HCT116 (cell line): ENCODE results near the gene OPN4. TPM values are rescaled to one million over a fixed set of nuclear protein-coding genes. Genes with fewer than 3 reads are reported as not detected.

Experiments used
- ATAC-seq: fragments of 200-7000 bp; cut with Tn5 transposase; 2 replicates; pipeline ENCODE4 v1.9.1; 2020; ENCODE audit warnings: mild to moderate bottlenecking, moderate library complexity
- BruUV-seq: library from RNA; stranded (reverse); fragments of 400-500 nt; replicated peaks from 2 replicates; lab custom pipeline; 2021; lab: Mats Ljungman, UMichigan
- CTCF ChIA-PET: fragments of 300-600 bp; sonication (Branson Sonifier 250); formaldehyde crosslinking; loops from one replicate; lab custom pipeline; 2021; ENCODE audit warnings: antibody characterized with exemption; lab: Charles Lee
- POLR2A ChIA-PET: fragments of 300-600, 350-600 bp; sonication (Branson Sonifier 250); formaldehyde crosslinking; loops from one replicate; lab custom pipeline; 2021; ENCODE audit warnings: antibody characterized with exemption; lab: Charles Lee
- RAD21 ChIA-PET, 2 experiments: fragments of 300-600 bp; sonication (Branson Sonifier 250); formaldehyde crosslinking; loops; one replicate each; lab custom pipeline; 2023; ENCODE audit warnings: low total read pairs in 2 of 2; ENCODE audit not compliant: uncharacterized antibody in 2 of 2, unreplicated experiment in 2 of 2, low non-redundant PET in 1 of 2; lab: Charles Lee
- DNase-seq: peaks from one replicate; pipeline ENCODE4 v3.0.0-alpha.2; 2010; ENCODE audit warnings: low read depth, low spot score
- H2AFZ ChIP-seq: fragments of 200-600 bp; shearing (Covaris generic), sonication (generic); 2 replicates; pipeline ENCODE4 v1.6.1; 2017; ENCODE audit warnings: low read depth, mixed run types, mixed read lengths, antibody characterized with exemption, low read length; ENCODE audit not compliant: poor library complexity, severe bottlenecking
- H3K27ac ChIP-seq: 2 replicates; pipeline ENCODE4 v1.5.1; 2012; ENCODE audit warnings: low read depth, low read length
- H3K27me3 ChIP-seq: fragments of 200-600 bp; sonication (generic); 2 replicates; pipeline ENCODE4 v1.6.1; 2016; ENCODE audit warnings: mixed run types, low read length, mixed read lengths; ENCODE audit not compliant: insufficient read depth
- H3K36me3 ChIP-seq, 2 experiments: fragments of 200-500 bp in 1 of 2; fragments of 200-600 bp in 1 of 2; sonication (Bioruptor generic) in 1 of 2; sonication (generic) in 1 of 2; 2 replicates each; pipeline versions ENCODE4 v1.5.1 to v1.6.1; 2014 to 2016; ENCODE audit warnings: low read length in 2 of 2, inconsistent platforms in 1 of 2, mixed read lengths in 1 of 2, mixed run types in 1 of 2; ENCODE audit not compliant: insufficient read depth in 2 of 2, control insufficient read depth in 1 of 2
- H3K4me1 ChIP-seq, 2 experiments: fragments of 200-600 bp in 1 of 2; sonication (generic) in 1 of 2; 2 replicates each; pipeline versions ENCODE4 v1.5.1 to v1.6.1; 2012 to 2017; ENCODE audit warnings: low read length in 2 of 2, inconsistent platforms in 1 of 2, mild to moderate bottlenecking in 1 of 2, mixed read lengths in 1 of 2, mixed run types in 1 of 2, moderate library complexity in 1 of 2; ENCODE audit not compliant: insufficient read depth in 2 of 2, control insufficient read depth in 1 of 2
- H3K4me2 ChIP-seq: fragments of 200-600 bp; sonication (generic); 2 replicates; pipeline ENCODE4 v1.6.1; 2017; ENCODE audit warnings: mixed run types, low read length, mixed read lengths
- H3K4me3 ChIP-seq, 2 experiments: fragments of 200-600 bp in 1 of 2; sonication (generic) in 1 of 2; replicated peaks in 1 of 2; 2 replicates each; pipeline ENCODE4 v1.5.1; 2011 to 2016; ENCODE audit warnings: low read length in 2 of 2, control low read depth in 1 of 2, low read depth in 1 of 2, mild to moderate bottlenecking in 1 of 2, mixed read lengths in 1 of 2, mixed run types in 1 of 2
- H3K79me2 ChIP-seq: fragments of 200-600 bp; sonication (generic); 2 replicates; pipeline ENCODE4 v1.6.1; 2017; ENCODE audit warnings: mild to moderate bottlenecking, mixed run types, low read length, moderate library complexity, mixed read lengths; ENCODE audit not compliant: insufficient read depth
- H3K9ac ChIP-seq: fragments of 200-600 bp; sonication (generic); 2 replicates; pipeline ENCODE4 v1.6.1; 2016; ENCODE audit warnings: low read length, mixed read lengths
- H3K9me2 ChIP-seq: fragments of 200-600 bp; sonication (generic), shearing (Covaris generic); 2 replicates; pipeline ENCODE4 v1.6.1; 2017; ENCODE audit warnings: mixed run types, mild to moderate bottlenecking, moderate library complexity; ENCODE audit not compliant: insufficient read depth
- H3K9me3 ChIP-seq, 2 experiments: fragments of 200-500 bp in 1 of 2; fragments of 200-600 bp in 1 of 2; sonication (Bioruptor generic) in 1 of 2; sonication (generic) in 1 of 2; 2 replicates each; pipeline ENCODE4 v1.6.1; 2014 to 2017; ENCODE audit warnings: low read length in 2 of 2, mixed read lengths in 2 of 2, inconsistent platforms in 1 of 2, low read depth in 1 of 2, mild to moderate bottlenecking in 1 of 2, mixed run types in 1 of 2, moderate library complexity in 1 of 2; ENCODE audit not compliant: control insufficient read depth in 1 of 2, insufficient read depth in 1 of 2
- H4K20me1 ChIP-seq: fragments of 200-600 bp; sonication (generic), shearing (Covaris generic); 2 replicates; pipeline ENCODE4 v1.6.1; 2017; ENCODE audit warnings: mixed run types, mild to moderate bottlenecking, moderate library complexity; ENCODE audit not compliant: insufficient read depth
- CEBPB ChIP-seq: IDR thresholded peaks from 2 replicates; pipeline ENCODE4 v1.6.1; 2012; ENCODE audit warnings: low read depth
- EGR1 ChIP-seq: IDR thresholded peaks from 2 replicates; pipeline ENCODE4 v1.6.1; 2012; ENCODE audit warnings: low read depth
- ELF1 ChIP-seq: IDR thresholded peaks from 2 replicates; pipeline ENCODE4 v1.6.1; 2012; ENCODE audit warnings: low read depth, borderline replicate concordance
- EZH2 ChIP-seq: fragments of 200-600 bp; sonication (generic); IDR thresholded peaks from 2 replicates; pipeline ENCODE4 v1.6.1; 2017; ENCODE audit warnings: antibody characterized with exemption, mixed run types
- EZH2phosphoT487 ChIP-seq: fragments of 200-600 bp; IDR thresholded peaks from 2 replicates; pipeline ENCODE4 v1.6.1; 2018; ENCODE audit warnings: antibody characterized with exemption, borderline replicate concordance
- JUND ChIP-seq: IDR thresholded peaks from 2 replicates; pipeline ENCODE4 v1.6.1; 2012
- POLR2A ChIP-seq: IDR thresholded peaks from 2 replicates; pipeline ENCODE4 v1.7.0; 2011; ENCODE audit warnings: borderline replicate concordance; ENCODE audit not compliant: insufficient read depth, insufficient read length; ENCODE audit errors: extremely low read depth
- POLR2AphosphoS5 ChIP-seq: IDR thresholded peaks from 2 replicates; pipeline ENCODE4 v1.6.1; 2011; ENCODE audit warnings: mild to moderate bottlenecking, low read depth, low read length, moderate library complexity
- RAD21 ChIP-seq: IDR thresholded peaks from 2 replicates; pipeline ENCODE4 v1.6.1; 2012; ENCODE audit warnings: low read depth, mild to moderate bottlenecking
- SIN3A ChIP-seq: IDR thresholded peaks from 2 replicates; pipeline ENCODE4 v1.6.1; 2012; ENCODE audit warnings: low read depth
- SP1 ChIP-seq: IDR thresholded peaks from 2 replicates; pipeline ENCODE4 v1.6.1; 2012; ENCODE audit warnings: low read depth
- SRF ChIP-seq: IDR thresholded peaks from 2 replicates; pipeline ENCODE4 v1.6.1; 2012; ENCODE audit warnings: low read depth
- YY1 ChIP-seq: IDR thresholded peaks from 2 replicates; pipeline ENCODE4 v1.6.1; 2011; ENCODE audit warnings: low read length, low read depth, moderate library complexity, mild to moderate bottlenecking; ENCODE audit not compliant: insufficient replicate concordance; ENCODE audit errors: extremely low read depth
- ZFX ChIP-seq: fragments of 450-650 bp; IDR thresholded peaks from 2 replicates; pipeline ENCODE4 v1.6.1; 2017
- ZNF274 ChIP-seq: fragments of 200-500 bp; sonication (Bioruptor generic); IDR thresholded peaks from 2 replicates; pipeline ENCODE4 v1.6.1; 2014; ENCODE audit warnings: mild to moderate bottlenecking, low read depth, low read length, inconsistent platforms
- intact Hi-C: fragments of 100-400 bp; cut with micrococcal nuclease; formaldehyde crosslinking; loops from 2 replicates; pipeline ENCODE4 v1.10.0; 2022
- total RNA-seq: library from RNA; stranded (reverse); gene quantifications from one replicate; pipeline ENCODE4 v1.2.1, GENCODE V29; 2021; ENCODE audit not compliant: unreplicated experiment
- TF ChIP-seq, protein P1 (sequence below): IDR thresholded peaks from 2 replicates; pipeline ENCODE4 v1.6.1; 2012; ENCODE audit warnings: low read depth
- TF ChIP-seq, protein P2 (sequence below), 3 experiments: fragments of 200-600 bp in 1 of 3; sonication (generic) in 1 of 3; IDR thresholded peaks in 2 of 3; conservative IDR thresholded peaks in 1 of 3; 2 replicates each; pipeline ENCODE4 v1.5.1; 2012 to 2017; ENCODE audit warnings: low read depth in 2 of 3, low read length in 2 of 3, antibody characterized with exemption in 1 of 3, borderline replicate concordance in 1 of 3, control low read depth in 1 of 3, mild to moderate bottlenecking in 1 of 3, mixed read lengths in 1 of 3, mixed run types in 1 of 3, moderate library complexity in 1 of 3; ENCODE audit not compliant: insufficient read depth in 1 of 3
- TF ChIP-seq, protein P3 (sequence below): IDR thresholded peaks from 2 replicates; pipeline ENCODE4 v1.6.1; 2011; ENCODE audit warnings: mild to moderate bottlenecking, low read length, moderate library complexity; ENCODE audit not compliant: insufficient replicate concordance; ENCODE audit errors: extremely low read depth
- TF ChIP-seq, protein P4 (sequence below): IDR thresholded peaks from 2 replicates; pipeline ENCODE4 v1.6.1; 2012
- TF ChIP-seq, protein P5 (sequence below): IDR thresholded peaks from 2 replicates; pipeline ENCODE4 v1.6.1; 2012

The OPN4 gene
- total RNA-seq, 1 experiment from 2014 or later, result not detected

DNA sequence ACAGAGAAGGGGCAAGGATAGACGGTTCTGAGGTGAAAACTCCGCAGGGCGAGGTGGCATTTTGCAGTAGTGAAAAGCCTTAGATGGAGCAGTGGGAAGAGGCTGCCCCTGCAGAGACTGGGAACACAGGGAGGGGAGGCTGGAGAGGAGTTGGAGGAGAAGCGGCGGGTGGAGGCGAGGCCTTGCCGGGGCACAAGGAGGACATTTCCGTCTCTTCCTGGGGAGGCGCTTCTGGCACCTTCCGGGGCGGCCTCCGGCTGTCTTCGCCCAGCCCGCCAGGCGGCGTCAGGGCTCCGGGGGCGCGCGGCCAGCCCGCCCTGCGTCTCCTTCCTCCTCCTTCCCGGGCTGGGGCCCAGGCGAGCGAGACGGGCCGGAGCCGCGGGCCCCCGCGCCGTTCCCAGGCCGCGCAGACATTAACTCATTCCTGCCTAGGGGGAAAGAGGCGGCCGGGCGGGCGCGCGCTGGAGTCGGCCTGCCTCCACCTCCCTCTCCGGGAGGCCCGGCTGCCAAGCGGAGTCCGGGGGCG lies 56.7 kb downstream of the OPN4 start:
- Histone ChIP-seq H3K27ac (peak overlapping the region; percentile 98), H3K9ac (peak overlapping the region; percentile 84), H3K9me2 (no peaks in the 10 kb centered on the region), H3K9me3 (no peaks in the 10 kb centered on the region), H3K4me3 (peak overlapping the region; percentile 63 to 87), H3K27me3 (no peaks in the 10 kb centered on the region), H3K4me2 (peak overlapping the region; percentile 99), H3K79me2 (no peaks in the 10 kb centered on the region), H3K36me3 (no peaks in the 10 kb centered on the region), H2AFZ (peak overlapping the region; percentile 68), H3K4me1 (peaks cover 8 to 19% of the 10 kb centered on the region in 2 experiments; a peak in 3 of 4 replicates), H4K20me1 (no peaks in the 10 kb centered on the region)
- BruUV-seq, result no TSS peak
- ATAC-seq (peak; percentile 90), DNase-seq (peak; percentile 54)
- ChIA-PET POLR2A (no interaction called here), RAD21 (interaction anchor here in 1 of 2 experiments (0.5 kb wide), 1 partner anchor 23 kb away, joined by 3 read pairs; no protein-coding TSS in a partner anchor), CTCF (interaction anchor here (0.6 kb wide), 1 partner anchor 248 kb away, joined by 3 read pairs; no protein-coding TSS in a partner anchor)
- intact Hi-C loops, result loop anchor here (1.0 to 5.0 kb wide), 3 partner anchors 45 to 251 kb away; partner anchors contain the start of gene BMPR1A
- TF ChIP-seq SRF (no peak), ZFX (peak; percentile 97), EZH2phosphoT487 (no peak), SP1 (no peak), ZNF274 (no peak), POLR2A (no peak), ELF1 (no peak), SIN3A (peak; percentile 53; the same call in 1 of the 2 replicates), JUND (no peak), POLR2AphosphoS5 (peak; percentile 91), YY1 (peak; percentile 65), EZH2 (no peak), CEBPB (no peak), EGR1 (peak; percentile 68), RAD21 (peak; percentile 73)
- TF ChIP-seq, protein P1, sequence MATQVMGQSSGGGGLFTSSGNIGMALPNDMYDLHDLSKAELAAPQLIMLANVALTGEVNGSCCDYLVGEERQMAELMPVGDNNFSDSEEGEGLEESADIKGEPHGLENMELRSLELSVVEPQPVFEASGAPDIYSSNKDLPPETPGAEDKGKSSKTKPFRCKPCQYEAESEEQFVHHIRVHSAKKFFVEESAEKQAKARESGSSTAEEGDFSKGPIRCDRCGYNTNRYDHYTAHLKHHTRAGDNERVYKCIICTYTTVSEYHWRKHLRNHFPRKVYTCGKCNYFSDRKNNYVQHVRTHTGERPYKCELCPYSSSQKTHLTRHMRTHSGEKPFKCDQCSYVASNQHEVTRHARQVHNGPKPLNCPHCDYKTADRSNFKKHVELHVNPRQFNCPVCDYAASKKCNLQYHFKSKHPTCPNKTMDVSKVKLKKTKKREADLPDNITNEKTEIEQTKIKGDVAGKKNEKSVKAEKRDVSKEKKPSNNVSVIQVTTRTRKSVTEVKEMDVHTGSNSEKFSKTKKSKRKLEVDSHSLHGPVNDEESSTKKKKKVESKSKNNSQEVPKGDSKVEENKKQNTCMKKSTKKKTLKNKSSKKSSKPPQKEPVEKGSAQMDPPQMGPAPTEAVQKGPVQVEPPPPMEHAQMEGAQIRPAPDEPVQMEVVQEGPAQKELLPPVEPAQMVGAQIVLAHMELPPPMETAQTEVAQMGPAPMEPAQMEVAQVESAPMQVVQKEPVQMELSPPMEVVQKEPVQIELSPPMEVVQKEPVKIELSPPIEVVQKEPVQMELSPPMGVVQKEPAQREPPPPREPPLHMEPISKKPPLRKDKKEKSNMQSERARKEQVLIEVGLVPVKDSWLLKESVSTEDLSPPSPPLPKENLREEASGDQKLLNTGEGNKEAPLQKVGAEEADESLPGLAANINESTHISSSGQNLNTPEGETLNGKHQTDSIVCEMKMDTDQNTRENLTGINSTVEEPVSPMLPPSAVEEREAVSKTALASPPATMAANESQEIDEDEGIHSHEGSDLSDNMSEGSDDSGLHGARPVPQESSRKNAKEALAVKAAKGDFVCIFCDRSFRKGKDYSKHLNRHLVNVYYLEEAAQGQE, result no peak
- TF ChIP-seq, protein P2, sequence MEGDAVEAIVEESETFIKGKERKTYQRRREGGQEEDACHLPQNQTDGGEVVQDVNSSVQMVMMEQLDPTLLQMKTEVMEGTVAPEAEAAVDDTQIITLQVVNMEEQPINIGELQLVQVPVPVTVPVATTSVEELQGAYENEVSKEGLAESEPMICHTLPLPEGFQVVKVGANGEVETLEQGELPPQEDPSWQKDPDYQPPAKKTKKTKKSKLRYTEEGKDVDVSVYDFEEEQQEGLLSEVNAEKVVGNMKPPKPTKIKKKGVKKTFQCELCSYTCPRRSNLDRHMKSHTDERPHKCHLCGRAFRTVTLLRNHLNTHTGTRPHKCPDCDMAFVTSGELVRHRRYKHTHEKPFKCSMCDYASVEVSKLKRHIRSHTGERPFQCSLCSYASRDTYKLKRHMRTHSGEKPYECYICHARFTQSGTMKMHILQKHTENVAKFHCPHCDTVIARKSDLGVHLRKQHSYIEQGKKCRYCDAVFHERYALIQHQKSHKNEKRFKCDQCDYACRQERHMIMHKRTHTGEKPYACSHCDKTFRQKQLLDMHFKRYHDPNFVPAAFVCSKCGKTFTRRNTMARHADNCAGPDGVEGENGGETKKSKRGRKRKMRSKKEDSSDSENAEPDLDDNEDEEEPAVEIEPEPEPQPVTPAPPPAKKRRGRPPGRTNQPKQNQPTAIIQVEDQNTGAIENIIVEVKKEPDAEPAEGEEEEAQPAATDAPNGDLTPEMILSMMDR (IDR thresholded peaks at IDR 0.05 in 2 of 3, conservative IDR thresholded peaks at IDR 0.05 in 1 of 3; ENCODE audit: borderline replicate concordance in 1 of 3, insufficient read depth in 1 of 3, low read depth in 2 of 3, low read length in 2 of 3), result peak; percentile 63 to 77 (median 67)
- TF ChIP-seq, protein P3, sequence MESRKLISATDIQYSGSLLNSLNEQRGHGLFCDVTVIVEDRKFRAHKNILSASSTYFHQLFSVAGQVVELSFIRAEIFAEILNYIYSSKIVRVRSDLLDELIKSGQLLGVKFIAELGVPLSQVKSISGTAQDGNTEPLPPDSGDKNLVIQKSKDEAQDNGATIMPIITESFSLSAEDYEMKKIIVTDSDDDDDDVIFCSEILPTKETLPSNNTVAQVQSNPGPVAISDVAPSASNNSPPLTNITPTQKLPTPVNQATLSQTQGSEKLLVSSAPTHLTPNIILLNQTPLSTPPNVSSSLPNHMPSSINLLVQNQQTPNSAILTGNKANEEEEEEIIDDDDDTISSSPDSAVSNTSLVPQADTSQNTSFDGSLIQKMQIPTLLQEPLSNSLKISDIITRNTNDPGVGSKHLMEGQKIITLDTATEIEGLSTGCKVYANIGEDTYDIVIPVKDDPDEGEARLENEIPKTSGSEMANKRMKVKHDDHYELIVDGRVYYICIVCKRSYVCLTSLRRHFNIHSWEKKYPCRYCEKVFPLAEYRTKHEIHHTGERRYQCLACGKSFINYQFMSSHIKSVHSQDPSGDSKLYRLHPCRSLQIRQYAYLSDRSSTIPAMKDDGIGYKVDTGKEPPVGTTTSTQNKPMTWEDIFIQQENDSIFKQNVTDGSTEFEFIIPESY, result peak; percentile 36
- TF ChIP-seq, protein P4, sequence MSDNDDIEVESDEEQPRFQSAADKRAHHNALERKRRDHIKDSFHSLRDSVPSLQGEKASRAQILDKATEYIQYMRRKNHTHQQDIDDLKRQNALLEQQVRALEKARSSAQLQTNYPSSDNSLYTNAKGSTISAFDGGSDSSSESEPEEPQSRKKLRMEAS, result peak; percentile 68; the same call in 1 of the 2 replicates
- TF ChIP-seq, protein P5, sequence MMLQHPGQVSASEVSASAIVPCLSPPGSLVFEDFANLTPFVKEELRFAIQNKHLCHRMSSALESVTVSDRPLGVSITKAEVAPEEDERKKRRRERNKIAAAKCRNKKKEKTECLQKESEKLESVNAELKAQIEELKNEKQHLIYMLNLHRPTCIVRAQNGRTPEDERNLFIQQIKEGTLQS, result no peak
